NCI-H526 treated with DMSO at 0.1 percent for 48 hours (cell line): ENCODE results near the gene TMED6.
A peak's percentile ranks its signal among the peaks of the same experiment; 100 is the strongest.
"Not testable (repeated sequence)": the region's sequence is repeated elsewhere in the genome, so short reads cannot be mapped to it uniquely, and the experiment has no call there.

Experiments used
- DNase-seq: peaks from one replicate; lab custom pipeline; 2025; lab: John Stamatoyannopoulos, UW

Gene TMED6

GRCh38 chr16:69360070-69360469, 8.5 kb upstream of the TMED6 start:
- DNase-seq: not testable (repeated sequence)

GRCh38 chr16:69350536-69351133, 951 bp downstream of the TMED6 start:
- DNase-seq: no peak

- no peak for DNase-seq
Observed at GRCh38 chr16:69349536-69349935, 2.0 kb downstream of the TMED6 start.

GRCh38 chr16:69348222-69348621, 3.4 kb downstream of the TMED6 start:
- no peak for DNase-seq

- DNase-seq: no peak
Observed at GRCh38 chr16:69346683-69347082, 4.9 kb downstream of the TMED6 start.

GRCh38 chr16:69345923-69346322, 5.7 kb downstream of the TMED6 start:
- DNase-seq: no peak

GRCh38 chr16:69344171-69344570, 7.4 kb downstream of the TMED6 start:
- DNase-seq: no peak

GRCh38 chr16:69340095-69340644, 11.4 kb downstream of the TMED6 start:
- no peak for DNase-seq

- DNase-seq: peak; percentile 90
Observed at GRCh38 chr16:69339289-69340094, 12.1 kb downstream of the TMED6 start, which contains the start of the genes COG8 and NIP7. COG8 (minus strand) TSS chr16:69339564; CDS start chr16:69339552, 12 bp downstream. NIP7 (plus strand) TSS chr16:69339772; CDS start chr16:69339830, 58 bp downstream.

- no peak for DNase-seq
Observed at GRCh38 chr16:69338557-69339288, 12.9 kb downstream of the TMED6 start.

- no peak for DNase-seq
Observed at GRCh38 chr16:69334696-69335095, 16.9 kb downstream of the TMED6 start.

GRCh38 chr16:69330286-69331109, 21.1 kb downstream of the TMED6 start, which contains the start of gene PDF:
PDF (minus strand) TSS chr16:69330588; CDS start chr16:69330570, 18 bp downstream.
- peak; percentile 67 for DNase-seq

- DNase-seq: no peak
Observed at GRCh38 chr16:69329369-69330285, 22.0 kb downstream of the TMED6 start.

GRCh38 chr16:69328854-69329316, 22.7 kb downstream of the TMED6 start:
- no peak for DNase-seq

GRCh38 chr16:69327585-69328310, 23.8 kb downstream of the TMED6 start:
- no peak for DNase-seq

- DNase-seq: no peak
Observed at GRCh38 chr16:69326172-69326873, 25.3 kb downstream of the TMED6 start.

- DNase-seq: no peak
Observed at GRCh38 chr16:69325784-69326171, 25.8 kb downstream of the TMED6 start.

GRCh38 chr16:69324585-69325253, 26.9 kb downstream of the TMED6 start:
- no peak for DNase-seq
